Lung microvascular endothelial cell (primary cell): ENCODE measurements around the gene SYTL3. TPM values are rescaled to one million over a fixed set of nuclear protein-coding genes. Genes with fewer than 3 reads are reported as not detected.
"Not testable (repeated sequence)": the region's sequence is repeated elsewhere in the genome, so short reads cannot be mapped to it uniquely, and the experiment has no call there.

Experiments used
- DNase-seq, 2 donors: peaks; one replicate each; pipeline versions ENCODE4 v3.0.0 to v3.0.0-alpha.2; 2010; ENCODE audit warnings: low read depth in 2 of 2
- total RNA-seq: library from RNA; depleted of rRNA; stranded (reverse); fragments of >200 nt; gene quantifications from 2 replicates; pipeline ENCODE4 v1.2.1, GENCODE V29; 2014

Gene SYTL3
- total RNA-seq, 1 donor from 2014 or later: 0.60 TPM

DNA sequence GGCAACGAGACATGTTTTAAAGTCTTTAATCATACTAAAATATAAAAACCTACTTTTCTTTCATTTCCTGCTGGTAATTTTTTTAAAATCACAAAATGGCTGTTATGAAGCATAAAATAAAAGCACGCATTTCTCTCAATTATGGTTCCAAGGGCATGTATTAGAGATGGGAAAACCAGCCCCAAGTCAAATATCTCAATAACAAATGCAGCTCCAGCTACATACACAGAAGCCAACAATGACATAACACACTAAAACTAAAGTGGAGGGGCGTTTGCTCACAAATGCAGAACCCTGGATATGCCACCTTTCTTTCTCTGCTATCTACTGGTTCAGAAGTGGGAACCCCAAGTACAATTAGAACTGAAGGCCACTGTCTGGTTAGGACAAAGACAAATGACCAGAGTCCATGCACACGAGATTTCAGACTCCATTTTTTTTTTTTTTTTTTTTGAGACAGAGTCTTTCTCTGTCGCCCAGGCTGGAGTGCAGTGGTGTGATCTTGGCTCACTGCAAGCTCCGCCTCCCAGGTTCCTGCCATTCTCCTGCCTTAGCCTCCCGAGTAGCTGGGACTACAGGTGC, 141.5 kb downstream of the SYTL3 start:
- no peak for DNase-seq

DNA sequence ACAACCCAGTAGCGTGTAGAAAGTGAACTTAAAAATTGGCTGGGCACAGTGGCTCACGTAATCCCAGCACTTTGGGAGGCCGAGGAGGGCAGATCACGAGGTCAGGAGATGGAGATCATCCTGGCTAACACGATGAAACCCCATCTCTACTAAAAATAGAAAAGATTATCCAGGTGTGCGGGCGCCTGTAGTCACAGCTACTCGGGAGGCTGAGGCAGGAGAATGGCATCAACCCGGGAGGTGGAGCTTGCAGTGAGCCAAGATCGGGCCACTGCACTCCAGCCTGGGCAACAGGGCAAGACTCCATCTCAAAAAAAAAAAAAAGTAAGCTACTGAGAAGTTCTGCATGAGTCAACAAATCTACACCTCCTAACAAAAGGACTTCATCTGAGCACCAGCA, 142.7 kb downstream of the SYTL3 start:
- not testable (repeated sequence) for DNase-seq

DNA sequence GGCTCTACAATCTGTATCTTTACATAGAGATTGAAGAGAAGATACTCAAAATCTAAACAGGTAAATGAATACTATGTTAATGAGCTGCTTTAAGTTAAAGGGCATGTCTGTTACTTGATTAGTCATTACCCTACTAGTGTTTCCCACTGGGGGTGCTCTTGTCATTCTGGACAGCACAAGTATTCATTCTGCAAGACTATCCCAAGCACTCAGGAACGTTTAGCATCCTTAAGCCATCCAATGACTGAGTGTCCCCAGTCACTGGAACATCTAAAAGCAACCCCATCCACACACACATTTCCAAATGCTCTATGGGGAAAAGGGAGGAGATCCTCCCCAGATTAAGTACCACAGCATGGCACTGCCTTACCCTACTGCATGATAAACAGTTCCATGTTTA, 143.6 kb downstream of the SYTL3 start:
- peak; percentile 26 to 57 for DNase-seq

DNA sequence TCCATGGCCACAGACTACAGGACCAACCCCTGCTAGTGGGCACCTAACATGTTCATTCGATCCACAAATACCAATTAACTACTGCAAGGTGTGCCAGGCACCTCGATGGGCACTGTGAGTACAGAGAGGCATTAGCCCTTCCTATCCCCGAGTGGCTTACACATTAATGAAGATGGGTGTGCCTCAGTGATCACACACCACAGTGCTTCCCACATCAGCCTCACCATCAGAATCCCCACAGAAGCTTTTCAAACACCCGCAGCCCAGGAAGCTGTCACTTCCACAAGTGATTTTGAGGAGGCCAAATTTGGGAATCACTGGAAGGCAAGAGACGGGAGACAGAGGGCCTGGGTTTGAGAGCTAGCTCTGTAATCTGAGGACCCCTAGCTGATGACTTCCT, 145.7 kb downstream of the SYTL3 start:
- DNase-seq: no peak

- no peak for DNase-seq
Measured at GRCh38 chr6:158796353-158796752, 146.5 kb downstream of the SYTL3 start.

DNA sequence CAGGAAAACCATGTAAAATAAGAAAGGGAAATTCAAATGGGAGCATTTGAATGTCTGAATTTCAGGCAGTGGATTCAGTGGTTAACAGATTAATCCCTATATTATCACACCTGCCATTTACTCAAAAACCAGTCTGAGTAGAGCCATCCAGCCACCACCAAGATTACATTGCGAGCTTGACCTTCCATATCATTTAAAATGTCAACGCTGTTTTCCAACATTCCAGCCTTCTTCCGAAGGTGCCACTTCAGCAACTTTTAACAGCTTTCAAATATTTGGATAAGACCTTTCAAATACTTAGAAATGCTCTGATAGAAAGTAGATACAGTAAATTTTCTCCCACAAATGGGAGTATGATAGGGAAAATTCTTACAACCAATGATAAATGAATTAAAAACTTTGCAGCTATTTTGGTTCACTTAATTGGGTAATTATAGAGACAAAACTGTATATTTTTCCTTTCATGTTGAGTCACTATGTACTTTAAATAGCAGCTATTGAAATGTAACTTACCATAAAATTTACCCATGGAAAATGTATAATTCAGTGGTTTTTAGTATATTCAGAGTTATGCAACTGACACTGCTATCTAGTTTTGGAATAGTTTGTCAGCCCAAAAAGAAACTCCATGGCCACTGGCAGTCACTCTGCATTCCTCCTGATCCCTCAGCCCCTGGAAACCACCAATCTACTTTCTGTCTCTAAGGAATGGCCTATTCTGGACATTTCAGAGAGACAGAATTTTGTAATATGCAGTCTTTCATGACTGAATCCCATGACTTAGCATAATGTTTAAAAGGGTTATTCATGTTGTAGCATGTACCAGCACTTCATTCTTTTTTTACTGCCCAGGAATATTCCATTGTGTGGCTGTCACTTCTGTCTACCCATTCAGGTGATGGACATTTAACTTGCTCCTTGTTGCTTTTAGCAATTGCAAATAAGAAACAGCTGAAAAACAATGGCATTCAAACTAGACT, 147.8 kb downstream of the SYTL3 start:
- DNase-seq: no peak

GRCh38 chr6:158798311-158798710, 148.5 kb downstream of the SYTL3 start:
- DNase-seq: no peak

DNA sequence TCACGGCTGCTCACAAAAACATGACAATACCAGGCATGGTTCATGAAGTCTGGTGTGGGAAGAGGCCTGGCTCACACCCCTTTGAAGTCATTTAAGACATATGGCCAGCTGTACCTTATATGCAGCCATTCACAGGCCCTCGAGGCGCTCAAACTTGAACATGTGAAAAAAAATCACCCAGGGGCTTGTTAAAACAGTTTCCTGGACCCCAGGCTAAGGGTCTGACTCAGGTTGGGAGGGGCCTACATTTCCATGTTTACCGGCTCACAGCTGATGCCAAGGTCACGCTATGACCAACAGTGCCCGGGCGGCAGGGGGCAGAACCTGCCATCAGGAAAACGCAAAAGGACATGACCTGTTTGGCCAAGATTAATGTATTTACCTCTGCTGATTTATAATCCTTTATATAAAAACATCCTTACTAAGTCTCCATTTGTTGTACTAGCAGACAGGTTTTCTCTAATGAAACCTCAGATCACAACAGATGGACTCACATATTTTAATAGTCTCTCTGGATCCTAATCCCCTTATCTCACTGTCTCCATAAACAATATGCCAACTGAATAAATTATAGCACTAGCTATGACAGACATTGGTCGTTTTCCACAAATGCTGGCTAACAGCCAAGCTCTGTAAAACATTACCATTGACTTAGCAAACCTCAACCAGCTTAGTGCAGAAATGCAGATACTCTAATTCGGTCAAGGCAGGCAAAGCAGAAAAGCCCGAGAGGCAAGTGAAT, 149.4 kb downstream of the SYTL3 start:
- peak; percentile 70 to 88 for DNase-seq

DNA sequence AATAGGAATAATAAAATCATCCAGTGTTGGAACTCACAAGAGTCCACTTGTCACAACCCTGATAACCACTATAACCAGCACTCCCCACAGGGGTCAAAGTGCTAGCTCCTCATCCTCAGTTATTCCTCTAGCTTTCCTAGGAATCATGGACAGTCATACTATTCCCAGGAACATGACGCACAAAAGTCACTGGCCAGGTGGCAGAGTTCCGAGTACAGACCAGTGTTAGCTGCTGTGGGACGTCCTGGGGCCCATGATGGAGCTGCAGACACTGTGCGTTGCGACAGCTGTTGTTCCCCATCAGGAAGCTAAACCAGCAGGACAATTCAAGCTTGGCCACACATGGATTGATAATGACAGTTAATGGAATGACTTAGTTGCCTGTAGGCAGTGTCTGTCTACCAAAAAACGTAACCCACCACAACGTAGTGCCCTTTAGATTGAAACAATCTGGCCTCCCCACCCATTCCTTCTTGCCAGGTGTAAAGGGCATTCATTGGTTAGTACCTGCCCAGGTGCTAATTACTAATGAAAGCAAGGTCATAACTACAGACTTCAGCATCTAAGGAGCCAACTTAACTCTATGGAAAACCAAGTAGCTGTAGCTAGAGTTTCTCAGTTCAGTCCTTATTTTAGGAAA, 151.9 kb downstream of the SYTL3 start:
- DNase-seq: no peak

GRCh38 chr6:158803733-158804143, 153.9 kb downstream of the SYTL3 start:
- peak; percentile 50 to 62 for DNase-seq

- DNase-seq: no peak
Measured at GRCh38 chr6:158804207-158804606, 154.4 kb downstream of the SYTL3 start.

GRCh38 chr6:158805698-158806377, 156.0 kb downstream of the SYTL3 start:
- no peak for DNase-seq

DNA sequence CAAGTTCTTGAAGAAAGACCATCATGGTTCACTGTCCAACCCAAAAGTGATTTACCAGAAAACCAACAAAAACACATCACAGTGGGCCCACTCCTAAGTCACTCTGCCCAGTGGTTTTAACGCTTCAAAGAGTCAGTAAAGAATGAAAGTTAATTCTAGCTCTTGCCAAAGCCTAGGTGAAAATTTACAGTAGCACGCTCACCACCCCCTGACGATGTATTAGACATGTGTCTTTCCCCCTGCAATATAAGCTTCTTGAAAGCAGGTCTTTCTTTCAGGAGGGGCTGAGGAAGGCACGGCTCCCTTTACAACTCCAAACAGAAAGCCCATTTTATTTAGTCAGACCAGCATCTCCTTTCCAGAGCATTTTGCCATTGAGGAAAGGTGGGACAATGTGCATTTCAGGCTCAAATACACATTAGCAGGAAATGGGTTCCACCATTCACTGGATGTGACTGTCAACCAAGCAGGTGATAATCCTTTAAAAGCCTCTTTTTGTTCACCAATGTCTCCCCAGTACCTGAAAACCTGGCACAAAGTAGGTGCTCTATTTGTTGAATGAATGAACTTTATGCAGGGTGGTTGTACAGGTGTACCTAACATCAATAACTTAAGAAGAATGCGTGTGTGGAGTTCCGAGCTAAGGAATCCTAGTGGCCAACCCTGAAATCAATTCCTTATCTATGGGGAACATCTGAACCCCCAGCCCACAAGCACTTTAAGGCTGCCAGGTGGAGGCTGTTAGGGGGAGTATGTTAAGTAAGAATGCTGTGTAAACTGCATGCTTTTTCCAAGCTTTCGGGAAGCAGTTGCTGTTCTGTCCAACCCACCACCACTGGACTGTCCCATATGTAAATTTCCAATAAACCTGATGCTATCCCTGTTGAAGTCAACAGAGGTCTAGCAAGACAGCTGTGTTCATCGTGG, 157.9 kb downstream of the SYTL3 start:
- DNase-seq: no peak

- DNase-seq: no peak
Measured at GRCh38 chr6:158808442-158808833, 158.6 kb downstream of the SYTL3 start.

GRCh38 chr6:158808941-158809678, 159.3 kb downstream of the SYTL3 start:
- no peak for DNase-seq

DNA sequence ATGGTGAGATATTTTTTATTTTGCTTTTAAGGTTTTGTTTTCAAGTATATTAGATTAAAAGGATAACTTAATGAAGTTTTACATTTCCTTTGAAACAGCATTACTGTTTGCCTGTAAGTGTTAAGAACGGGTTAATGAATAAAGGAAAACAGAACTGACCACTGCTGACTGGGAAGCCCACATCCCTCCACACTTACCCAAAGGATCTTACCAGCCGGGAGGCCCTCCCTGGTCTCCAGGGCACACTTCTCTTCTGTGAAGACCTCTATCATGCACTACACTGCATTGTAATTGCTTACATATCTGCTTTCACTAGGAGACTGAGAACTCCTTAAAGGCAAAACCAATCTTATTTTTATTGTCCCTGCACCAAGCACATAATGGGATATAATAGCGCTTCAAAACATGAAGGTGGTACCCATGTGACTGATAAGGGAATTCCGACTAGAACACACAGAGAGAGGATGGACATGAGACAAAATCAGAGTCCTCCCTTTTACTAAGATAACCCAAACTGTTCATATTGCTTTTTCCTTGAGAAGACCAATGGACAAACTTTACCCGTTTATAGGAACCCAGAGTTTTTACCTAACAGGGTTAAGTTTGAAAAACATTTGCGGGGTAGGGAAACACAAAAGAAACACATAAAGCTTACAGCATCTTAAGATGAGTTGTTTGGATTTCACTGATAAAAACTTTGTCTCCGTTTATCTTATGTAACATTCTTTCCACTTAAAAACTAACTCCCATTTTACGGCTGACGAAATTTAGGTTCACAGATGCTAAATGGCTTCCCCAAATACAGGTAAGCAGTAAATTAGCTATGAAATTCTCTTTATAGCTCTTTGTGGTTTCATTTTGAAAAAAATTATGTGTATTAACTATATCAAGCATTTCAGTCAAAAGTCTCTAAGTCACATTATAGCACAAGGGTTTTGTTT, 160.6 kb downstream of the SYTL3 start:
- DNase-seq: no peak

GRCh38 chr6:158812611-158813010, 162.8 kb downstream of the SYTL3 start:
- no peak for DNase-seq

DNA sequence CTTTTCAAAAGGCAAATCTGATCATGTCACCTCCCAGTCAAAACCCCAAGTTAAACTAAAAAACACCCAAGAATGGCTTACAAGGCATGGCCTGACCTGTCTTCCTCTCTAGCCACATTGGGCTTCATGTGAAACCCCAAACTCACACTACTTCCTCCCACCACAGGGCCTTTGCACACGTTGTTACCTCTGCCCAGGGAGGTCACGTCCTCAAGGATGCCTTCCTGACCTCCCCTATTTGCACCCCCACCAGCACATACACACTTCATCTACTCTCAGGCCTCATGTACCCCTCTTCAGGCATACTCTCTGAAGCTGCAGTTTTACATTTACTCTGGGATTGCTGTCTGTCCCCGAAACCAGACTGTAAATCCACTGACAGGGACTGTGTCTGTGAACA, 163.2 kb downstream of the SYTL3 start:
- no peak for DNase-seq
